Measurements from ENCODE around the gene NOS1. TPM values are rescaled to one million over a fixed set of nuclear protein-coding genes. Genes with fewer than 3 reads are reported as not detected.

Gene NOS1
- total and polyA plus RNA-seq, 2 of the 8 experiments (the other 6 are each of a cell fraction or from before 2014, with no cell fraction given) = 1.5 to 2.0 TPM

DNA sequence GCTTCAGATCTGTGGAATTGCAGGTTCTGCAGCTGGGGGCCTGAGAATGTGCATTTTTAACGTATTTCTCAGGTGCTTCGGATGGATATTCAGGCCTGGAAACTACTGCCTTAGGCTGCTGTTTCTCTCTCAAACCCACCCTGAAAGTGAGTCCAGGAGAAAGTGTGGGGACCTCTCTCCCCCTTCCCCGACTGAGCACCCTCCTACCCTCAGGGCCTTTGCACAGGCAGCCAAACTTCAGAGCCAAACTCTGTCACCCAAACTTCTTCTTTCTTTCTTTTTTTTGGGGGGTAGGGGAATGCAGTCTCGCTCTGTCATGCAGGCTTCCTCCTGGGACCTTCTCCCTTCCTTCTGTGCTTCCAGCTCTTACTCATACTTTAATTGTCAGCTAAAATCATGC lies 88.7 kb downstream of the NOS1 start:
- H2AK5ac ChIP-seq (ENCODE audit: low read depth, low read length) = no peak overlapping the region
- WGBS, 2 experiments (ENCODE audit: extremely low coverage in 1 of 2, insufficient coverage in 1 of 2, insufficient read length in 1 of 2, insufficient replicate concordance in 2 of 2, low coverage in 1 of 2, low lambda C conversion rate in 2 of 2, missing lambda C conversion rate in 1 of 2) = 90% methylated on average over 4 of the region's 4 CpGs; no CpG with 5 or more reads in 1 of the 2 experiments
- no peak overlapping the region for H3K9ac ChIP-seq (replicated peaks in 1 of 4; ENCODE audit: extremely low read depth in 1 of 4, low read depth in 3 of 4, low read length in 3 of 4)
- no peak overlapping the region for H4K5ac ChIP-seq (ENCODE audit: insufficient read length, low read depth, low read length)
- H3K4me3 ChIP-seq (ENCODE audit: extremely low read depth in 1 of 4, insufficient read depth in 2 of 4, low read depth in 3 of 4, low read length in 4 of 4) = no peak overlapping the region
- H3K4ac ChIP-seq (replicated peaks; ENCODE audit: insufficient read length, low read depth, low read length) = no peak overlapping the region
- DNase-seq (ENCODE audit: low read depth in 1 of 2, low spot score in 2 of 2) (no peak), FAIRE-seq (no peak)
- ChIA-PET CTCF (ENCODE audit: partially characterized antibody) (interaction anchor here (1.0 to 2.0 kb wide), 3 partner anchors 9 to 63 kb away, joined by 3 to 7 read pairs (median 3); no protein-coding TSS in a partner anchor), POLR2A (ENCODE audit: partially characterized antibody) (interaction anchor here (0.9 kb wide), 1 partner anchor 11 kb away, joined by 3 read pairs; no protein-coding TSS in a partner anchor)
- H3K18ac ChIP-seq (ENCODE audit: extremely low read depth, low read length) = no peak overlapping the region
- no peaks in the 10 kb centered on the region for H4K20me1 ChIP-seq (replicated peaks in 1 of 2; ENCODE audit: control insufficient read depth in 1 of 2, insufficient read depth in 2 of 2, low read length in 2 of 2)
- H3K79me2 ChIP-seq (ENCODE audit: control insufficient read depth in 1 of 2, insufficient read depth in 2 of 2, low read length in 2 of 2) = no peaks in the 10 kb centered on the region
- H2BK15ac ChIP-seq (ENCODE audit: low read length) = no peak overlapping the region
- H3K79me1 ChIP-seq (ENCODE audit: low read depth, low read length) = no peaks in the 10 kb centered on the region
- no peaks in the 10 kb centered on the region for H3K23me2 ChIP-seq (ENCODE audit: low read depth, low read length)
- H3K36me3 ChIP-seq (ENCODE audit: control insufficient read depth in 2 of 4, insufficient read depth in 4 of 4, low read length in 3 of 4) = no peaks in the 10 kb centered on the region
- H3K56ac ChIP-seq (replicated peaks; ENCODE audit: insufficient read length, low read depth, low read length) = no peak overlapping the region
- no peak overlapping the region for H2BK120ac ChIP-seq (replicated peaks; ENCODE audit: low read depth, low read length)
- H2BK12ac ChIP-seq (ENCODE audit: low read depth, low read length) = no peak overlapping the region
- TF ChIP-seq, protein P1, sequence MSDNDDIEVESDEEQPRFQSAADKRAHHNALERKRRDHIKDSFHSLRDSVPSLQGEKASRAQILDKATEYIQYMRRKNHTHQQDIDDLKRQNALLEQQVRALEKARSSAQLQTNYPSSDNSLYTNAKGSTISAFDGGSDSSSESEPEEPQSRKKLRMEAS (IDR thresholded peaks at IDR 0.05) = no peak
- TF ChIP-seq, protein P2, sequence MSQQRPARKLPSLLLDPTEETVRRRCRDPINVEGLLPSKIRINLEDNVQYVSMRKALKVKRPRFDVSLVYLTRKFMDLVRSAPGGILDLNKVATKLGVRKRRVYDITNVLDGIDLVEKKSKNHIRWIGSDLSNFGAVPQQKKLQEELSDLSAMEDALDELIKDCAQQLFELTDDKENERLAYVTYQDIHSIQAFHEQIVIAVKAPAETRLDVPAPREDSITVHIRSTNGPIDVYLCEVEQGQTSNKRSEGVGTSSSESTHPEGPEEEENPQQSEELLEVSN (IDR thresholded peaks at IDR 0.05) = no peak
- TF ChIP-seq ZNF274 (IDR thresholded peaks at IDR 0.05; ENCODE audit: borderline replicate concordance, extremely low read depth, low read length) = no peak
- no peak for TF ChIP-seq TEAD4 (IDR thresholded peaks at IDR 0.05; ENCODE audit: low read depth, low read length)
- no peak for TF ChIP-seq POU5F1 (IDR thresholded peaks at IDR 0.05; ENCODE audit: low read depth, low read length)
- peak; percentile 59; the same call in 1 of the 2 replicates for TF ChIP-seq KDM1A (IDR thresholded peaks at IDR 0.05; ENCODE audit: borderline replicate concordance, low read length)
- no peak for TF ChIP-seq BCL11A (IDR thresholded peaks at IDR 0.05; ENCODE audit: low read depth in 2 of 2, low read length in 2 of 2)
- TF ChIP-seq GTF2F1 (IDR thresholded peaks at IDR 0.05; ENCODE audit: borderline replicate concordance, low read depth, low read length) = no peak
- no peaks in the 10 kb centered on the region for H3K9me3 ChIP-seq (ENCODE audit: insufficient read depth in 2 of 2, low read depth in 1 of 2, low read length in 1 of 2)
- no peak overlapping the region for H2AFZ ChIP-seq (ENCODE audit: low read length)
- no peak overlapping the region for H3K27ac ChIP-seq (ENCODE audit: low read depth, low read length)
- H3K4me1 ChIP-seq (replicated peaks in 1 of 4; ENCODE audit: control insufficient read depth in 3 of 4, insufficient read depth in 4 of 4, low read length in 3 of 4) = peaks cover 0 to 5% (median 1%) of the 10 kb centered on the region in 4 experiments; a peak in 4 of 7 replicates
- no peak overlapping the region for H2BK20ac ChIP-seq (ENCODE audit: low read length)
- H3K14ac ChIP-seq (ENCODE audit: insufficient read length) = no peak overlapping the region
- no peak overlapping the region for H4K8ac ChIP-seq (ENCODE audit: extremely low read depth, insufficient read depth, low read length)
- H3K4me2 ChIP-seq (ENCODE audit: insufficient read depth in 1 of 2, low read depth in 2 of 2, low read length in 2 of 2) = no peak overlapping the region
- H2BK5ac ChIP-seq (ENCODE audit: low read depth, low read length) = no peak overlapping the region
- H4K91ac ChIP-seq (replicated peaks; ENCODE audit: insufficient read length, low read length) = no peak overlapping the region
- no peak overlapping the region for H3K23ac ChIP-seq (ENCODE audit: insufficient read length)
- H3K27me3 ChIP-seq (replicated peaks in 1 of 4; ENCODE audit: control insufficient read depth in 3 of 4, extremely low read depth in 1 of 4, insufficient read depth in 3 of 4, low read length in 3 of 4) = no peaks in the 10 kb centered on the region

Data from H1 (cell line).